ENCODE measurements around the gene DEDD.
A peak's percentile ranks its signal among the peaks of the same experiment; 100 is the strongest.

The DEDD gene

GRCh38 chr1:161137881-161138280 lies 5.4 kb upstream of the DEDD start:
- no peak for TF ChIP-seq EGR1 (IDR thresholded peaks at IDR 0.05)

GRCh38 chr1:161133220-161133740 lies 813 bp upstream of the DEDD start:
- TF ChIP-seq CEBPB (IDR thresholded peaks at IDR 0.05) (no peak), YY1 (IDR thresholded peaks at IDR 0.05; ENCODE audit: low read depth) (no peak)

GRCh38 chr1:161131523-161132409 lies 701 bp downstream of the DEDD start:
- TF ChIP-seq ZBTB7A (IDR thresholded peaks at IDR 0.05; ENCODE audit: low read depth) (peak; percentile 84; the same call in 1 of the 2 replicates), EGR1 (IDR thresholded peaks at IDR 0.05) (no peak)

- no peak for TF ChIP-seq EP300 (IDR thresholded peaks at IDR 0.05; ENCODE audit: borderline replicate concordance)
- TF ChIP-seq REST (IDR thresholded peaks at IDR 0.05; ENCODE audit: low read depth), result no peak
- no peak for TF ChIP-seq RAD21 (IDR thresholded peaks at IDR 0.05; ENCODE audit: low read depth)
- no peak for TF ChIP-seq FOXM1 (IDR thresholded peaks at IDR 0.05; ENCODE audit: borderline replicate concordance, low read depth)
- TF ChIP-seq EGR1 (IDR thresholded peaks at IDR 0.05), result no peak
Measured at GRCh38 chr1:161130266-161130665, 2.2 kb downstream of the DEDD start.

GRCh38 chr1:161128591-161129420 lies 3.7 kb downstream of the DEDD start:
- no peak for TF ChIP-seq MAX (IDR thresholded peaks at IDR 0.05)
- no peak for TF ChIP-seq TAF1 (IDR thresholded peaks at IDR 0.05; ENCODE audit: low read depth)
- TF ChIP-seq TCF12 (IDR thresholded peaks at IDR 0.05; ENCODE audit: low read depth), result no peak
- no peak for TF ChIP-seq USF1 (IDR thresholded peaks at IDR 0.05)
- no peak for TF ChIP-seq RAD21 (IDR thresholded peaks at IDR 0.05; ENCODE audit: low read depth)
- TF ChIP-seq ZBTB7A (IDR thresholded peaks at IDR 0.05; ENCODE audit: low read depth), result no peak
- no peak for TF ChIP-seq CREB1 (IDR thresholded peaks at IDR 0.05; ENCODE audit: low read depth)
- no peak for TF ChIP-seq NFIC (IDR thresholded peaks at IDR 0.05)
- TF ChIP-seq TEAD4 (IDR thresholded peaks at IDR 0.05), result no peak
- no peak for TF ChIP-seq REST (IDR thresholded peaks at IDR 0.05; ENCODE audit: low read depth)
- no peak for TF ChIP-seq FOXM1 (IDR thresholded peaks at IDR 0.05; ENCODE audit: borderline replicate concordance, low read depth)
- TF ChIP-seq EP300 (IDR thresholded peaks at IDR 0.05; ENCODE audit: borderline replicate concordance), result no peak
- no peak for TF ChIP-seq EGR1 (IDR thresholded peaks at IDR 0.05)
- no peak for TF ChIP-seq CEBPB (IDR thresholded peaks at IDR 0.05)
- no peak for TF ChIP-seq YY1 (IDR thresholded peaks at IDR 0.05; ENCODE audit: low read depth)

- TF ChIP-seq EP300 (IDR thresholded peaks at IDR 0.05; ENCODE audit: borderline replicate concordance) (no peak), RAD21 (IDR thresholded peaks at IDR 0.05; ENCODE audit: low read depth) (no peak), CREB1 (IDR thresholded peaks at IDR 0.05; ENCODE audit: low read depth) (no peak), MAX (IDR thresholded peaks at IDR 0.05) (no peak), USF1 (IDR thresholded peaks at IDR 0.05) (no peak), FOXM1 (IDR thresholded peaks at IDR 0.05; ENCODE audit: borderline replicate concordance, low read depth) (no peak), TCF12 (IDR thresholded peaks at IDR 0.05; ENCODE audit: low read depth) (no peak), NFIC (IDR thresholded peaks at IDR 0.05) (no peak), REST (IDR thresholded peaks at IDR 0.05; ENCODE audit: low read depth) (no peak)
Measured at GRCh38 chr1:161127649-161128048, 4.8 kb downstream of the DEDD start.

Data from Ishikawa (cell line).